ENCODE measurements around the gene GRK3.
"Not testable (repeated sequence)": the region's sequence is repeated elsewhere in the genome, so short reads cannot be mapped to it uniquely, and the experiment has no call there.

Gene GRK3

DNA sequence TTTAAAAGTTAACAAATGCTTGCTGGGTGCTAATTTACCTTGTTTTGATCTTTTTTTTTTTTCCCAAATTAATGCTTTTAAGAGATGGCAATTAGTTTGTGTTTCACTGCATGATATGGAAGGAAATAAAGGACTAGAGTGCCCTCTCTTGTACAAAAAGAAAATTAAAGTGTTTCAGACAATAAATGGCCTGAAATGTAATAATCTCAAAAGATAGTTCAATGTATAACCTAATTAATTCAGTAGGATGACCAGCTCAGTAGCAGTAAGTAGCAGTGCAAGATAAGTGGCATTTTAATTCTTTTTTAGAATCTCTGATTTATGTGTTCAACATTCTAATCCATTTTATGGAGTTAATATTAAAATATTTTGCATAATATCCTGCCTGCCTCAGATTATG lies 137.6 kb downstream of the GRK3 start:
- peak in 1 of 2 donors; percentile 59 for DNase-seq

DNA sequence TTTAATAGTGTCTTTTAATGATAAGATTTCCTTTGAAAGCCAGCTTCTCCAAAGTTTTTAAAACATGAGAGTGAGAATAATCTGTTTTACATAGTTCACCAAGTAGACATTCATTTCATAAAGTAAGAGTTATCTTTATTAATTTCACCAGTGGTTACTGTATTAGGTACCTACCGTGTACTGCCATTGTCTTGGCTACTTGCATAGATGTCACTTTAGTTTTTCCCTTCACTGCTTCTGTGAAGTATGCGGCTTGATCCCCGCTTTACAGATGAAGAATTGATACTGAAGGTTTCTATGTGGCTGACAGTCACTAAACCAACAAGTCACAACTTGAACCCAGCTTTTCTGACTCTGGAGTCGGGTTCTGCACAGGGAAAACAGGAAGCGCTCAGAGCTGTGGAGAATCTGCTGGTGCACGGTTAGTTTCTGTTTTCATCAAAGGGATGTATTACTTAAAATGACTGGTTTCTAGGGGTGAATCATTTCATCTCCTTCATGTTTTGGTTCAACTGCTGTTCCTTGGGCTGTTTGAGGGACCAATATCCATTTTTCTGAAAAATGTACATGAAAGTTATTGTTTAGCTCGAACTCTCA lies 138.2 kb downstream of the GRK3 start:
- DNase-seq: no peak

DNA sequence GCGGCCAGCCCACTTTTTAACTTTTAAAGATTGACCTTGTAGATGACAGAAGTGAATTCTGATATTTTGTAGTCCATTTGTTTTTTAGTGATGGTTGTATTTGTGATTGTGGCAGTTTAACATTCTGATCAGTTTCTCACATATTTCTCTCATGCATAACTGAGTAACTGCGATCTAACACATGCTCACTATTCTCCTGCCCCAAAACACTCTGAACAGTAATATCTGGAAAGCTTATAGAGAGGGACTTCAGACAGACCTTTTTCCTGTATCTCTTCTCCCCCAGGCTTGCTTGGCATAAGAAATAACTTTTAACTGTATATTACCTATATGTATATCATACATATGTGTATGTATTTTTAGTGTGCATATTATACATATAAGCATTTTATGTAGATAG lies 140.2 kb downstream of the GRK3 start:
- no peak for DNase-seq

DNA sequence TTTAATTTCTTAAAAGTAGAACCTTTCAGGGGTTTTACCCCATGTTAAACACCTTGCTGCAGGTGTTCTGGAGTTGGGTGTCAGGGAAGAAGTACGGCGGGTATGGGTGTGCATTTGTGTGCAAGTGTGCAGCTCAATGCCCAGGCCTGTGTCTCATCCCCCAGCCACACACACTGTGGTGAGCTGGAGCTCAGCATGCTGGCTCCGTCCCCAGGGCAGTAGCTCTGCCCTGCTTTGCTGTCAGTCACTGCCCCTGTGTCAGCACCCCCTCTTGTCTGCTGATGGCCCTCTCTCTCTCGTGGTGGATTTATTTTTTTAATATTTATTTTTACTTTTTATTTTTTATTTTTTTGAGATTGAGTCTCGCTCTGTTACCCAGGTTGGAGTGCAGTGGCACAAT lies 141.7 kb downstream of the GRK3 start:
- no peak for DNase-seq

DNA sequence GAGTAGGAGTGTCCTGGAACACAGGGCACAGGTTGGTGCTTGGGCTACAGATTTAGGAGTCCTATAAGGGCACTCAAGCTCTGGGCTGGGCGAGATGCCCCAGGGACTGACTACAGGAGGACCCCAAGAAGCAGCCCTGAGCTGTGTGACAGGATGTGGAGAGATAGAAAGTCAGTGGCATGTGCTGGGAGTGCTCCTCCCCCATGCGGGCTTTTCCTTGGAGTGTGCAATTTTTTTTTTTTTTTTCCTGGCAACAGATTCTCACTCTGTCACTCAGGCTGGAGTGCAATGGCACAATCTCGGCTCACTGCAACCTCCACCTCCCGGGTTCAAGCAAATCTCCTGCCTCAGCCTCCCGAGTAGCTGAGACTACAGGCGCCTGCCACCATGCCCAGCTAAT lies 144.0 kb downstream of the GRK3 start:
- not testable (repeated sequence) for DNase-seq

DNA sequence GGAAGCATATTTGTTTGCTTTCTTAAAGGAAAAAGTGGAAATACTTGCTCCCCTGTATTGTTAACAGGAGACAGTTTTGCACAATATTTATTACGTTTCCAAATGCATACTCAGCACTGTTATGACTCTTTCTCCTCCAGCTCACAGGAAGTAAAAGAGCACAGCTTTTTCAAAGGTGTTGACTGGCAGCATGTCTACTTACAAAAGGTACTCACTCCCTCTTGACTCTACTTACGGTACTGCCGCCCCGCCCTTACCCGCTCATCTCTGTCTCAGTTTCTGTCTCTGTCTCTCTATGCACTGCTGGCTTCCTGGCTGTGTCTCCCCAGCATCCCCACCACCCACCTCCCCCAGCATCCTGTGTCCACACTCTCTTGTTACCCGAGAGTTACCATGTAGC lies 145.3 kb downstream of the GRK3 start:
- no peak for DNase-seq

DNA sequence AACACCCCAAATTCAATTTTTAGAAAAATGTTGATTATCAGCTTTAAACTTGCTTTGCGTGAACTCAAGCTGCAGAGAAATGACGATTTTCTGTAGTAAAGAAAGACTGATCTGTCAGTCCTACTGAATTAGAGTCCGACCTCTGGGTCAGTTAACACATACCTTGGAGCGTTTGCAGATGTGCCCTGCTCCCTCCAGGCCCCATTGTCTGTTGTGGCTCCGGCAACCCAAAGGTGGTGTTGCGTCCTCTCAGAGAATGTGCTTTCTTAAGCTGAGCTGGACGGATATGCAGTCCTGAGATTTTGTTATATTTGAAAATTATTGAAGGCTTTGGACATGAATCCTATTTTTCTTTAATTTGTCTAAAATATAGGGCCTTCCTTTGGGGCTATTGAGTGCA lies 146.0 kb downstream of the GRK3 start:
- DNase-seq: no peak

DNA sequence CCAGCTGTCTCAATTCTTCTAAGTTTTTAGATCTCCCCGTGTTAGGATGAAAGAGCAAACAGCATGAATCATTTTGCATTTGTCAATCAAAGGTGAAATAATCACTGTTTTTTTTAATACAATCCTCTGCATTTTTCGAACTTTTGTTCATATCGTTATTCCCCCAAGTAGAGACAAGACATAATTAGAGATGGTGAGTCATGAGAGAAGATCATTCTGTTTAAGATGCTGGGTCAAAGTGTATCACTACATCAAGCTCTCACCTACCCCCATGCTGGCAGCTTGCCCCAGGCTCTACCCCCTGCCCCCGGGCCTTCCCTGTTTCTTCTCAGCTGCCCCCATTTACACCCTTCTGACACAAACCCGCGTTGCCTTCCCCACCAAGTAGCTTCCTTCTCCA lies 147.0 kb downstream of the GRK3 start:
- no peak for DNase-seq

DNA sequence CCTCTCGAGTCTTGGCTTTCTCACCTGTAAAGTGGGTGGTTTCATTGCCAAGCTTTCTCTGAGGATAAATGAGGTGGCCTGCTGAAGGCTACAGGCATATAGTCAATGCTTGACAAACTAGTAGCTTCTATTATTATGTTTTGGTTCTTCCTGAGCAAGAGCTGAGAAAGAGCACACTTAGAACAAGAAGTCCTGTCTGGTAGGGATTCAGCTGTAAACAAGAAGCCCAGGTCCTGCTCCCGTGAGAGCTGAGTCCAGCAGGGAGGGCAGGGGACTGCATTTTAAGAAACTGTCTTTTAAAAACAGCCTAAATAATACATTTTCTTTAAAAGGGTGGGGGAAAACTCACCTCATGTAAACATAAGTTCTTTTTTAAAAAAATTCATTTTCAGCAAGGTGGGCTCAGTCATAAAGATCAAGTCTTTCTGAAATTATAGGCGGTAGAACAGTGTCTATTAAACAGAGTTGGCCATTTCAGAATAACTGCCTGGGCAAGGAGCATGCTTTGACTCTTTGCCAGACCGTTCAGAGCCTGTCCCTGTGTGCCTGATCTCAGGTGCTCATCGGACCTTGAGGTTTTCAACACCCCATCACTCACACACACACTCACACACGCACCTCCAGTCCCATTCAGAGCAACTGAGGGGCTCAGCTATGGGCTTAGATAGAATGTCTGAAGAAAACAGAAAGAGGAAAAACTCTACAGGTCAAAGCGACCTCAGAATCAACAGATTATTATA lies 148.4 kb downstream of the GRK3 start:
- no peak for DNase-seq

DNA sequence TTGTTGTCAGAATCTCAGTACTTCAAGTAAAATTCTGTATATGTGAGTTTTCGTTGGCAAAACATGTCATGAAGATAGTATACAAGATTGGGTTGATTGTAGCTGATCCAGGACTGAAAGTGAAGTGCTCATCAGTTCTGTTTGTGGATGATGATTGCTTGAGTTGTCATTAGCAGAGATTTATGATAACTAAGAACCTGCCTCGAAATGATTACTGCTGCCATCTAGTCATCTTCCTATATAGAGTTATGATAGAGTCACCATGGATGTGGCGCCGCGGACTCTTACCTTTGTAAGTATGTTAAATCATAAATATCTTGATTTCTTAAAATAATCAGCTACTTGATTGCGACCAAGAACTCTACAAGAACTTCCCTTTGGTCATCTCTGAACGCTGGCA lies 149.6 kb downstream of the GRK3 start:
- no peak for DNase-seq

DNA sequence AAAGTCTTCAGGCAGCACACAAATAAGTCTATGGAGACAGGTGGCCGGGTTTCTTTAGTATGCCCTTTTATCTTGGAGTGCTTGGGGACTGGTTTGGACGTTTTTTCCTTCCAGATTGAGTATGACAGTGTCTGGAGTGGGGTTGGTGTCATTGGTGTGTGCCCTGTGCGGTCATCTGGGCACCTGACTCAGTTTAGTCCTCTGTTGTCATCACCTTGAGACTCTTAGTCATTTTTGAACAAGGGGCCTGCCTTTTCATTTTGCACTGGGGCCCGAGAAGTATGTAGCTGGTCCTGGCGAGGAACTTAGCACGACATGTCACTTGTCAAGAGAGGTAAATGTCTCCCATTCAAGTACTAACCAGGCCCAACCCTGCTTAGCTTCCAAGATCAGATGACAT lies 150.3 kb downstream of the GRK3 start:
- DNase-seq: no peak

DNA sequence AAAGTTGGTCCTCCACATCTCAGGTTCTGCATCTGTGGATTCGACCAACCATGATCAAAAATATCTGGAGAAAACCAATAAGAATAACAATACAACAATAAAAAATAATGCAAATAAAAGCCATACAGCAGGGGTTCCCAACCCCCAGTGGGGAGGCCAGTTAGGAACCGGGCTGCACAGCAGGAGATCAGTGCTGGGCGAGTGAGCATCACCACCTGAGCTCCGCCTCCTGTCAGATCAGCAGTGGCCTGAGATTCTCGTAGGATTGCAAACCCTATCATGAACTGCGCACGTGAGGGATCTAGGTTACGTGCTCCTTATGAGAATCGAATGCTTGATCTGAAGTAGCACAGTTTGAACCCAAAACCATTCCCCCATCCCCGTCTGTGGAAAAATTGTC lies 152.2 kb downstream of the GRK3 start:
- DNase-seq: no peak

DNA sequence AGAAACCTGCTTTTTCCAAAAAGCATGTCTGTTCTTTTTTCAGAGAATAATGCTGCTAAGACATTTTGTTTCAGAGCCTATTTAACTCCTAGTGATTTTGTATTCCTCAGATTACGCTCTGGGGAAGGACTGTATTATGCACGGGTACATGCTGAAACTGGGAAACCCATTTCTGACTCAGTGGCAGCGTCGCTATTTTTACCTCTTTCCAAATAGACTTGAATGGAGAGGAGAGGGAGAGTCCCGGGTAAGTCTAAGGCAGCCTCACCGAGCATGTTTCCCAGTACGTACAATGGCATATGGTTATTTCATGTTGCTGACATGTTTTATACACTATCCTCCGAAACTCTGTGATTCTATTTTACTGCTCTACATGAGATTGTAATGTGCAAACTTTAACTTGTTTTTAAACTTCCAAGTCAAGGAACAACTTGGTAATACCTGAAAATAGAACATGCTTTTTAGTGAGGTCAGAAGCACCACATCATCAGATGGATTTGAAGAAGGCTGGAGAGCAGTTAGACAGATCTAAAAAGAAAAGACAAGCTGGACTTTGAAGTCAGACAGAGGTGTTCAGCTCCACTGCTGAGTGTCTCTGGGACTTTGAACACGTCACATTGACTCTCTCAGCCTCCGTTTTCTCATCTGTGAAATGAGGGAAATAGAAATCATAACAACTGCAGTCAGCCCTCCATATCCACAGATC lies 153.8 kb downstream of the GRK3 start:
- no peak for DNase-seq

DNA sequence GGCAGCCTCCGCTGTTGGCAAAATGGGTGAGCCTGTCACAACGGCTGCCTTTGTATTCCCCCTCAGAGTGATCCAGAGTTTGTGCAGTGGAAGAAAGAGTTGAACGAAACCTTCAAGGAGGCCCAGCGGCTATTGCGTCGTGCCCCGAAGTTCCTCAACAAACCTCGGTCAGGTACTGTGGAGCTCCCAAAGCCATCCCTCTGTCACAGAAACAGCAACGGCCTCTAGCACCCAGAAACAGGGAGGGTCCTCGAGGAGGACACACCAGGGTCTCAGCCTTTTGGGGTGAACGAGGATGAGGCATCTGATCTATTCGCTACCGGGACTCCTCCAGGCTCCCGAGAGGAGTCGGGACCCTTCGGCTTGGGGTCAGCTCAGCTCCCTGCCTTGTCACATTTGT lies 157.7 kb downstream of the GRK3 start:
- no peak for DNase-seq

DNA sequence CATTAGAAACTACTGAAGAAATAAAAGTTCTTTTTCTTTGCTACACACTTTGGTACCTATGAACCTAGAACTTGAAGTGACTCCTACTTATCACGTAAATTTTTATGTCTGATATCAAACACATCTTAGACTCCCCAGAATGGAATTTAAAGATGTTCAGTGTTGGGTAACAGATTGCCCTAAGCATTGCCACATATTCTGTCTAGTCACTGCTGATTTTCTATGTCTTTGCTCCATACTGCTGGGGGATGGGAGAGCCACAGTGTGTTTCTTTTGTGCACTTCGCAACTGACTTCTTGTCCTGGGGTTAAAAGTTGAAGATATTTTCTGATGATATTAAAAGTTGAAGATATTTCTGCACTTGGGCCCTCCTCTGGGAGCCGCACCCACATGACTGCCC lies 158.2 kb downstream of the GRK3 start:
- no peak for DNase-seq

DNA sequence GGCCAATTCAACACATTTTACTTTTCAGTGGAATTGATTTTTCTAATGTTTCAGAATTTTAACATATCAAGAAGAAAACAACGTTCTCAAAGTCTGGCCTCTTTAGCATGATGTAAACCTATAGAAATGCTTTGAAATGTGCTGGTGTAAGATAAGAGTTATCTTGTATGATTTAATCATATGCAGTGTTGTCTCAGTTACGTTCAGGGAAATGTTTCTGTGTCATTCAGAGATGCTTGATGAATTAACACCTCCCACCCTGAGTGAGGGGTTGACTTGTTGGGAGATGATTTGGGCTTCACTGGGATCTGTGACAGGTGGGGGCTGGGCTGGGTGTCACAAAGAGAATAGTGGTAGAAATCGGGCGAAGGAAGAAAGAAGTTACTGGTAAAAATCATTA lies 161.8 kb downstream of the GRK3 start:
- no peak for DNase-seq

DNA sequence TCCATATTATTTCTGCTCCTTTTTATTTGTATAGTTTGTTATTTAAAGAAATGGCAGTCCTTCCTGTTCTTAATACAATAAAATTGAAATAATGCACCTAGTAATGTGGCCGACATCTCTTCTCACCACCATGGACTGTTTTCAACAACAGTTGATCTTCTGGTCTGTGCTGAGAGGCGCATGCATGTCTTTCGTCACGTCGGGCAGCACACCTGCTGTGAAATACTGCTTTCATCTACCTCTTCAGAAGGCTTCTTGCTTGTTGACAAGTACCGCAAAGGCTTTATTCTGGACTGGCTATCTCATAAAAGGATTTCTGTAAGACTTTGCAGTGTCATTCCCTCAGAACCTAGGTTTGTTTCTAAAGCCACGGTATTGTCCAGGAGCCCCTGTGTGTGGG lies 163.6 kb downstream of the GRK3 start:
- DNase-seq: no peak

DNA sequence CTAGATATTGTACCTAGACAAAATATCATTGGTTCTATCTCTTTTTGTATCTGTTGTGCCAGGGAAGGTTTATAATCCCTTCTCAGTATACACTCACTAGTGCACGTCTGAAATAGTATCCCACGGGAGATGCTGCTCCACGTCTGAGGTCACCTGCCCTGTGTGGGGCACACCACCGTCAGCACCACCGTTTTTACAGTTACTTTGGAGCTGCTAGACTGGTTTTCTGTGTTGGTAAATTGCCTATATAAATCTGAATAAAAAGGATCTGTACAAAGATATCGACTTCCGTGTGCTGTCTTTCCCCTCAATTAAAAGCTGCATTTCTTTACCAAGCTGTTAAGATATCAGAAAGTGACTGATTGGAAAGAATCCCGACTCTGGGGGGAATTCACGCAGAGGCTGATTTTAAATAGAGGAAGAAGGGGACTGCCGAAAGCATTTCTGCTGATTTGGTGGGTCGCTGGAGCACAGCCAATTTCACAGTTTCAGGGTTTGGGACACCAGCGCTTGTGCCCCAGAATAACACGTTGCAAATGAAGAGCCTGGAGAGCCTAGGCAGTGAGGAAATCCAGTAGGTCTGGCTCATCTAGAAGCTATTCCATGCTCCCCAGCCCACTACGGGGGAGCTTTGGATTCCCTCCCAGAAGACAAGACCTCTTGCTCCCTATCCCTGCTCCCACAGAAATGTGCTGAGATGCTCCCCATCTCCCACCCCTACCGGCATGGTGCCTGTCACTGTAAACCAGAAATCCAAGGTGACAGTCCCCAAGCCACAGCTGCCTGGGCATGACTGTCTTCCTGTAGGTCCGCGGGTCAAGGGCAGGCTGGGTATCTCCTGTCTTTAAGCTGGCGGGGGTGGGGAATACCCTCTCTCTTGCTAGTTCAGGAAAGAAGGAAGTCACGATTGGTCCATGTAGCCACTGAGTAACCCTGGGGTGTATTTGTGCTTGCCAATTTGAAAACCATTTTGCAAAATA lies 164.8 kb downstream of the GRK3 start:
- no peak for DNase-seq

DNA sequence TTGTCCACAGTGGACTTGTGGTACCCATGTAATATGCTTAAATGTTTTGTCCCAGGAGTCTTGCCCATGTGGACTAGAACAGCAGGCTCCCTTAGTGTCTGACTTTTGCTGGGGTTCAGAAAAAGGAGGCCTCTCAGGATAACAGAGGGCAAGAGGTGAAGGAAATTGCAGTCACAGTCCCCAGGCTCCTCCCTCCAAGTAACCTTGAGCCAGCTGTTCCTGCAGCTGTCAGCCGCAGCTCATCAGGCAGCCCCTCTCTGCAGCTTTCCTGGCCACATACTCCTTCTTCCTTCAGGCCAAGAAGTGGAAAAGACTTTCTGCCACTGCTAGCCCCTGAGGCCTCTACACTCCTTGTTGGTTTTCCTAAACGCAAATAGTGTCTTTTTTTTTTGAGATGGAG lies 171.2 kb downstream of the GRK3 start:
- no peak for DNase-seq

DNA sequence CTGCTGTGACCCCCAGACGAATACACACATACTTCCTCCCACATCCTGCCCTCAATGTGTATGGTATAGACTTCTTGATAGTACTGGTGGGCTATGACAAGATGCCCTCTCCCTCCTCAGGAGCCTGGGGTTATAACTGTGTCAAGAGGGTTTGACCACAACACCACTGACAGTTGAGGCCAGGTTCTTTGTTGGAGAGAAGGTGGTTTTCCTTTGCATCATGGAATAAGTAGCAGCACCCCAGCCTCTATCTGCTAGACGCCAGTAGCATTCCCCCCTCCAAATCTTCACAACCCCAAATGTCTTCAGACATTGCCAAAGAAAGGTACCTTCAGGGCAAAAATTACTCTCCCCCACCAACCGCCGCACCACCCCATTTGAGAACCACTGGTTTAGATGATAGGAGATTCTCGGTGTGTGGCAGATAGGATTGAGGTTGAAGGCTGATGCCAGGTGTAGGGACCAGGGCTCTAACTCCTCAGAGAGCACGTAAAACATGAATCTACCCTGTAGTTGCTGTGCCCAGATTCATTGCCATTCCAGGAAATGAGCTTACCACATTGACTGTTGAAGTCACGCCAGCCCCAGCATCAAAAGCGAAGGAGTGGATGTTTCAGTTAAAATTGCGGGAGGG lies 172.0 kb downstream of the GRK3 start:
- DNase-seq: no peak

DNA sequence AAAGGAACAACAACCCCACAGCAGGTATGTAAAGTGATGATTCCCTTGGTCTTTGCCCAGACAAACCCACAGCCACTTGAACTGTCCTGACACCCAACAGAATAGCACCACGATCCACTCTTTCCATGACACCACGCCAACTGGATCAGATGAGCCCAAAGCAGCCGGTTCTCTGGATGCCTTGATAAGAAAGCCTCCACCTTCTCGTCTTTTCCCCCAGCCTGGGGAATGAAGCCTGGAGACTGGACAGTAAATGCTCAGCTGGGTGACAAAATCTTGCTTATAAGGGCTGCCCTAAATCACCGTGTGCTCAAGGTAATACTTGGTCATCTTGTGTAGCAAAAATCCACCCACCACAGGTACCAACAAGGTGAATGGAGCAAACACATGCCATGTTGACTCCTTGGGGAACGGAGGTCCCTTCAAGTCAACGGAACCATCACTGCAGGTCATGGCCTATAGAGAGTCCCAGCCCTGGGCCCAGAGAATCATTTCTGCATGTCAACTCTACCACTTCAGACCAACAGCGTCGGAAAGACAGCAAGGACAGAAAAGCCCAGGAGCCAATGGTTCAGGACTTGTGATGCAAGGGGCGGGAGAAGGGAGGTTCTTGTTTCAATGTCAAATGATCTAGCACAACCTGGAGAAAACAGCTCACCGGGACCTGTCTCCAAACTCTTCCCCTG lies 175.3 kb downstream of the GRK3 start:
- no peak for DNase-seq

Measured in hippocampal formation (tissue), 2 donors.